HCT116 (cell line): ENCODE results near the gene SLC10A7. TPM values are rescaled to one million over a fixed set of nuclear protein-coding genes. Genes with fewer than 3 reads are reported as not detected.

Source experiments
- ATAC-seq: fragments of 200-7000 bp; cut with Tn5 transposase; 2 replicates; pipeline ENCODE4 v1.9.1; 2020; ENCODE audit warnings: mild to moderate bottlenecking, moderate library complexity
- BruUV-seq: library from RNA; stranded (reverse); fragments of 400-500 nt; replicated peaks from 2 replicates; lab custom pipeline; 2021; lab: Mats Ljungman, UMichigan
- CTCF ChIA-PET: fragments of 300-600 bp; sonication (Branson Sonifier 250); formaldehyde crosslinking; loops from one replicate; lab custom pipeline; 2021; ENCODE audit warnings: antibody characterized with exemption; lab: Charles Lee
- POLR2A ChIA-PET: fragments of 300-600, 350-600 bp; sonication (Branson Sonifier 250); formaldehyde crosslinking; loops from one replicate; lab custom pipeline; 2021; ENCODE audit warnings: antibody characterized with exemption; lab: Charles Lee
- RAD21 ChIA-PET, 2 experiments: fragments of 300-600 bp; sonication (Branson Sonifier 250); formaldehyde crosslinking; loops; one replicate each; lab custom pipeline; 2023; ENCODE audit warnings: low total read pairs in 2 of 2; ENCODE audit not compliant: uncharacterized antibody in 2 of 2, unreplicated experiment in 2 of 2, low non-redundant PET in 1 of 2; lab: Charles Lee
- DNase-seq: peaks from one replicate; pipeline ENCODE4 v3.0.0-alpha.2; 2010; ENCODE audit warnings: low read depth, low spot score
- H2AFZ ChIP-seq: fragments of 200-600 bp; shearing (Covaris generic), sonication (generic); 2 replicates; pipeline ENCODE4 v1.6.1; 2017; ENCODE audit warnings: low read depth, mixed run types, mixed read lengths, antibody characterized with exemption, low read length; ENCODE audit not compliant: poor library complexity, severe bottlenecking
- H3K27ac ChIP-seq: 2 replicates; pipeline ENCODE4 v1.5.1; 2012; ENCODE audit warnings: low read depth, low read length
- H3K27me3 ChIP-seq: fragments of 200-600 bp; sonication (generic); 2 replicates; pipeline ENCODE4 v1.6.1; 2016; ENCODE audit warnings: mixed run types, low read length, mixed read lengths; ENCODE audit not compliant: insufficient read depth
- H3K36me3 ChIP-seq, 2 experiments: fragments of 200-500 bp in 1 of 2; fragments of 200-600 bp in 1 of 2; sonication (Bioruptor generic) in 1 of 2; sonication (generic) in 1 of 2; 2 replicates each; pipeline versions ENCODE4 v1.5.1 to v1.6.1; 2014 to 2016; ENCODE audit warnings: low read length in 2 of 2, inconsistent platforms in 1 of 2, mixed read lengths in 1 of 2, mixed run types in 1 of 2; ENCODE audit not compliant: insufficient read depth in 2 of 2, control insufficient read depth in 1 of 2
- H3K4me1 ChIP-seq, 2 experiments: fragments of 200-600 bp in 1 of 2; sonication (generic) in 1 of 2; 2 replicates each; pipeline versions ENCODE4 v1.5.1 to v1.6.1; 2012 to 2017; ENCODE audit warnings: low read length in 2 of 2, inconsistent platforms in 1 of 2, mild to moderate bottlenecking in 1 of 2, mixed read lengths in 1 of 2, mixed run types in 1 of 2, moderate library complexity in 1 of 2; ENCODE audit not compliant: insufficient read depth in 2 of 2, control insufficient read depth in 1 of 2
- H3K4me2 ChIP-seq: fragments of 200-600 bp; sonication (generic); 2 replicates; pipeline ENCODE4 v1.6.1; 2017; ENCODE audit warnings: mixed run types, low read length, mixed read lengths
- H3K4me3 ChIP-seq, 2 experiments: fragments of 200-600 bp in 1 of 2; sonication (generic) in 1 of 2; replicated peaks in 1 of 2; 2 replicates each; pipeline ENCODE4 v1.5.1; 2011 to 2016; ENCODE audit warnings: low read length in 2 of 2, control low read depth in 1 of 2, low read depth in 1 of 2, mild to moderate bottlenecking in 1 of 2, mixed read lengths in 1 of 2, mixed run types in 1 of 2
- H3K79me2 ChIP-seq: fragments of 200-600 bp; sonication (generic); 2 replicates; pipeline ENCODE4 v1.6.1; 2017; ENCODE audit warnings: mild to moderate bottlenecking, mixed run types, low read length, moderate library complexity, mixed read lengths; ENCODE audit not compliant: insufficient read depth
- H3K9ac ChIP-seq: fragments of 200-600 bp; sonication (generic); 2 replicates; pipeline ENCODE4 v1.6.1; 2016; ENCODE audit warnings: low read length, mixed read lengths
- H3K9me2 ChIP-seq: fragments of 200-600 bp; sonication (generic), shearing (Covaris generic); 2 replicates; pipeline ENCODE4 v1.6.1; 2017; ENCODE audit warnings: mixed run types, mild to moderate bottlenecking, moderate library complexity; ENCODE audit not compliant: insufficient read depth
- H3K9me3 ChIP-seq, 2 experiments: fragments of 200-500 bp in 1 of 2; fragments of 200-600 bp in 1 of 2; sonication (Bioruptor generic) in 1 of 2; sonication (generic) in 1 of 2; 2 replicates each; pipeline ENCODE4 v1.6.1; 2014 to 2017; ENCODE audit warnings: low read length in 2 of 2, mixed read lengths in 2 of 2, inconsistent platforms in 1 of 2, low read depth in 1 of 2, mild to moderate bottlenecking in 1 of 2, mixed run types in 1 of 2, moderate library complexity in 1 of 2; ENCODE audit not compliant: control insufficient read depth in 1 of 2, insufficient read depth in 1 of 2
- H4K20me1 ChIP-seq: fragments of 200-600 bp; sonication (generic), shearing (Covaris generic); 2 replicates; pipeline ENCODE4 v1.6.1; 2017; ENCODE audit warnings: mixed run types, mild to moderate bottlenecking, moderate library complexity; ENCODE audit not compliant: insufficient read depth
- ELF1 ChIP-seq: IDR thresholded peaks from 2 replicates; pipeline ENCODE4 v1.6.1; 2012; ENCODE audit warnings: low read depth, borderline replicate concordance
- EZH2 ChIP-seq: fragments of 200-600 bp; sonication (generic); IDR thresholded peaks from 2 replicates; pipeline ENCODE4 v1.6.1; 2017; ENCODE audit warnings: antibody characterized with exemption, mixed run types
- JUND ChIP-seq: IDR thresholded peaks from 2 replicates; pipeline ENCODE4 v1.6.1; 2012
- MAX ChIP-seq: IDR thresholded peaks from 2 replicates; pipeline ENCODE4 v1.6.1; 2012
- POLR2AphosphoS5 ChIP-seq: IDR thresholded peaks from 2 replicates; pipeline ENCODE4 v1.6.1; 2011; ENCODE audit warnings: mild to moderate bottlenecking, low read depth, low read length, moderate library complexity
- SIN3A ChIP-seq: IDR thresholded peaks from 2 replicates; pipeline ENCODE4 v1.6.1; 2012; ENCODE audit warnings: low read depth
- SP1 ChIP-seq: IDR thresholded peaks from 2 replicates; pipeline ENCODE4 v1.6.1; 2012; ENCODE audit warnings: low read depth
- SRF ChIP-seq: IDR thresholded peaks from 2 replicates; pipeline ENCODE4 v1.6.1; 2012; ENCODE audit warnings: low read depth
- YY1 ChIP-seq: IDR thresholded peaks from 2 replicates; pipeline ENCODE4 v1.6.1; 2011; ENCODE audit warnings: low read length, low read depth, moderate library complexity, mild to moderate bottlenecking; ENCODE audit not compliant: insufficient replicate concordance; ENCODE audit errors: extremely low read depth
- ZBTB33 ChIP-seq: IDR thresholded peaks from 2 replicates; pipeline ENCODE4 v1.6.1; 2011; ENCODE audit warnings: mild to moderate bottlenecking, low read length, moderate library complexity; ENCODE audit not compliant: insufficient replicate concordance; ENCODE audit errors: extremely low read depth
- ZNF274 ChIP-seq: fragments of 200-500 bp; sonication (Bioruptor generic); IDR thresholded peaks from 2 replicates; pipeline ENCODE4 v1.6.1; 2014; ENCODE audit warnings: mild to moderate bottlenecking, low read depth, low read length, inconsistent platforms
- intact Hi-C: fragments of 100-400 bp; cut with micrococcal nuclease; formaldehyde crosslinking; loops from 2 replicates; pipeline ENCODE4 v1.10.0; 2022
- total RNA-seq: library from RNA; stranded (reverse); gene quantifications from one replicate; pipeline ENCODE4 v1.2.1, GENCODE V29; 2021; ENCODE audit not compliant: unreplicated experiment
- TF ChIP-seq, protein P1 (sequence below), 3 experiments: fragments of 200-600 bp in 1 of 3; sonication (generic) in 1 of 3; IDR thresholded peaks in 2 of 3; conservative IDR thresholded peaks in 1 of 3; 2 replicates each; pipeline ENCODE4 v1.5.1; 2012 to 2017; ENCODE audit warnings: low read depth in 2 of 3, low read length in 2 of 3, antibody characterized with exemption in 1 of 3, borderline replicate concordance in 1 of 3, control low read depth in 1 of 3, mild to moderate bottlenecking in 1 of 3, mixed read lengths in 1 of 3, mixed run types in 1 of 3, moderate library complexity in 1 of 3; ENCODE audit not compliant: insufficient read depth in 1 of 3

The SLC10A7 gene
- total RNA-seq, 1 experiment from 2014 or later = 5.5 TPM

- RAD21 ChIA-PET = no interaction called here
- H3K27me3 ChIP-seq = no peaks in the 10 kb centered on the region
- no peak for ATAC-seq
Observed at GRCh38 chr4:146273204-146273901, 248.4 kb downstream of the SLC10A7 start.

More at GRCh38 chr4:146273204-146273901, 248.4 kb downstream of the SLC10A7 start:
- no TSS peak for BruUV-seq
- DNase-seq = no peak
- H3K9ac ChIP-seq = no peak overlapping the region
- no peaks in the 10 kb centered on the region for H3K36me3 ChIP-seq
- no peaks in the 10 kb centered on the region for H3K4me1 ChIP-seq
- no peaks in the 10 kb centered on the region for H3K9me3 ChIP-seq
- POLR2A ChIA-PET = no interaction called here
- no peaks in the 10 kb centered on the region for H4K20me1 ChIP-seq
- no peak overlapping the region for H3K27ac ChIP-seq
- intact Hi-C loops = no loop called here
- no peak overlapping the region for H3K4me3 ChIP-seq
- no peak overlapping the region for H3K4me2 ChIP-seq
- H3K9me2 ChIP-seq = no peaks in the 10 kb centered on the region
- CTCF ChIA-PET = no interaction called here
- TF ChIP-seq EZH2 (no peak), MAX (no peak), SP1 (no peak), SRF (no peak), SIN3A (no peak), POLR2AphosphoS5 (no peak), JUND (no peak), ELF1 (no peak), ZNF274 (no peak), ZBTB33 (no peak), YY1 (no peak)
- TF ChIP-seq, protein P1, sequence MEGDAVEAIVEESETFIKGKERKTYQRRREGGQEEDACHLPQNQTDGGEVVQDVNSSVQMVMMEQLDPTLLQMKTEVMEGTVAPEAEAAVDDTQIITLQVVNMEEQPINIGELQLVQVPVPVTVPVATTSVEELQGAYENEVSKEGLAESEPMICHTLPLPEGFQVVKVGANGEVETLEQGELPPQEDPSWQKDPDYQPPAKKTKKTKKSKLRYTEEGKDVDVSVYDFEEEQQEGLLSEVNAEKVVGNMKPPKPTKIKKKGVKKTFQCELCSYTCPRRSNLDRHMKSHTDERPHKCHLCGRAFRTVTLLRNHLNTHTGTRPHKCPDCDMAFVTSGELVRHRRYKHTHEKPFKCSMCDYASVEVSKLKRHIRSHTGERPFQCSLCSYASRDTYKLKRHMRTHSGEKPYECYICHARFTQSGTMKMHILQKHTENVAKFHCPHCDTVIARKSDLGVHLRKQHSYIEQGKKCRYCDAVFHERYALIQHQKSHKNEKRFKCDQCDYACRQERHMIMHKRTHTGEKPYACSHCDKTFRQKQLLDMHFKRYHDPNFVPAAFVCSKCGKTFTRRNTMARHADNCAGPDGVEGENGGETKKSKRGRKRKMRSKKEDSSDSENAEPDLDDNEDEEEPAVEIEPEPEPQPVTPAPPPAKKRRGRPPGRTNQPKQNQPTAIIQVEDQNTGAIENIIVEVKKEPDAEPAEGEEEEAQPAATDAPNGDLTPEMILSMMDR (IDR thresholded peaks at IDR 0.05 in 2 of 3, conservative IDR thresholded peaks at IDR 0.05 in 1 of 3; ENCODE audit: borderline replicate concordance in 1 of 3, insufficient read depth in 1 of 3, low read depth in 2 of 3, low read length in 2 of 3) = no peak
- no peak overlapping the region for H2AFZ ChIP-seq
- H3K79me2 ChIP-seq = no peaks in the 10 kb centered on the region
